B cell (primary cell): Measurements from ENCODE around the gene TLR4.

Experiments
- EZH2 ChIP-seq: IDR thresholded peaks from 2 replicates; pipeline ENCODE4 v1.6.1; 2012; ENCODE audit warnings: borderline replicate concordance, low read depth, mild to moderate bottlenecking, moderate library complexity, low read length; ENCODE audit not compliant: insufficient read depth, poor library complexity, severe bottlenecking
- TF ChIP-seq, protein P1 (sequence below): fragments of 200-600 bp; IDR thresholded peaks from one replicate; pipeline ENCODE4 v1.8.0; 2022; ENCODE audit warnings: antibody characterized with exemption, mild to moderate bottlenecking

DNA sequence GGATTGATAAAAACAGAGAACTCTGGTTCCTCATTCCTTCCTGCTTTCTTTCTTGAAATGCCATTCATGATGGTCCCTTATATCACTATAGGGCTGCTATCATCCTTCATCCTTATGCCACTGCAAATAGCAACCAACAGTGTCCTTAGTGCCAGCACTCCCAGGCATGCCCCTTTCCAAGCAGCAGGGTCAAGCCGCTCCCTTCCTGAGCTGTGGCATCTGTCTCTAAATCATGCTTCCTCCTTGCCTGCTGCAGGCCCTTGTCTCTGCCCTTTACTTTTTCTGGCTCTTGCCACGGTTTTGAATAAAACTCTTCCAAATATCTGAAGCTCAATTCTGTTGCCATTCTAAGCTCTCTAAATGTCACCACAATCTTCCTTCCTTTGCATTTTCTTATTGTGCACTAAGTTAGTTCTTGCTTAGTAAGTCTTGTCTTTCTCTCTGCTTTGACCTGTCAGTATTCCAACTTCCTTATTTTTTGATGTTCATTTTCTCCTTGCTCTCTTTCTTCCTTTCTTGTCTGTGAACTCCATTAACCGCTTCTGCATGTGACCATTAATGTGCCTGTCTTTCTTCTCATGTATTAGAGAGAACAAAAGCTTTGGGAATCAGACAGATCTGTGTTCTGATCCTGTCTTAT is 19.9 kb downstream of the TLR4 start:
- TF ChIP-seq, protein P1, sequence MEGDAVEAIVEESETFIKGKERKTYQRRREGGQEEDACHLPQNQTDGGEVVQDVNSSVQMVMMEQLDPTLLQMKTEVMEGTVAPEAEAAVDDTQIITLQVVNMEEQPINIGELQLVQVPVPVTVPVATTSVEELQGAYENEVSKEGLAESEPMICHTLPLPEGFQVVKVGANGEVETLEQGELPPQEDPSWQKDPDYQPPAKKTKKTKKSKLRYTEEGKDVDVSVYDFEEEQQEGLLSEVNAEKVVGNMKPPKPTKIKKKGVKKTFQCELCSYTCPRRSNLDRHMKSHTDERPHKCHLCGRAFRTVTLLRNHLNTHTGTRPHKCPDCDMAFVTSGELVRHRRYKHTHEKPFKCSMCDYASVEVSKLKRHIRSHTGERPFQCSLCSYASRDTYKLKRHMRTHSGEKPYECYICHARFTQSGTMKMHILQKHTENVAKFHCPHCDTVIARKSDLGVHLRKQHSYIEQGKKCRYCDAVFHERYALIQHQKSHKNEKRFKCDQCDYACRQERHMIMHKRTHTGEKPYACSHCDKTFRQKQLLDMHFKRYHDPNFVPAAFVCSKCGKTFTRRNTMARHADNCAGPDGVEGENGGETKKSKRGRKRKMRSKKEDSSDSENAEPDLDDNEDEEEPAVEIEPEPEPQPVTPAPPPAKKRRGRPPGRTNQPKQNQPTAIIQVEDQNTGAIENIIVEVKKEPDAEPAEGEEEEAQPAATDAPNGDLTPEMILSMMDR: no peak
- TF ChIP-seq EZH2: no peak
